ENCODE measurements around the gene MSI2.

DNA sequence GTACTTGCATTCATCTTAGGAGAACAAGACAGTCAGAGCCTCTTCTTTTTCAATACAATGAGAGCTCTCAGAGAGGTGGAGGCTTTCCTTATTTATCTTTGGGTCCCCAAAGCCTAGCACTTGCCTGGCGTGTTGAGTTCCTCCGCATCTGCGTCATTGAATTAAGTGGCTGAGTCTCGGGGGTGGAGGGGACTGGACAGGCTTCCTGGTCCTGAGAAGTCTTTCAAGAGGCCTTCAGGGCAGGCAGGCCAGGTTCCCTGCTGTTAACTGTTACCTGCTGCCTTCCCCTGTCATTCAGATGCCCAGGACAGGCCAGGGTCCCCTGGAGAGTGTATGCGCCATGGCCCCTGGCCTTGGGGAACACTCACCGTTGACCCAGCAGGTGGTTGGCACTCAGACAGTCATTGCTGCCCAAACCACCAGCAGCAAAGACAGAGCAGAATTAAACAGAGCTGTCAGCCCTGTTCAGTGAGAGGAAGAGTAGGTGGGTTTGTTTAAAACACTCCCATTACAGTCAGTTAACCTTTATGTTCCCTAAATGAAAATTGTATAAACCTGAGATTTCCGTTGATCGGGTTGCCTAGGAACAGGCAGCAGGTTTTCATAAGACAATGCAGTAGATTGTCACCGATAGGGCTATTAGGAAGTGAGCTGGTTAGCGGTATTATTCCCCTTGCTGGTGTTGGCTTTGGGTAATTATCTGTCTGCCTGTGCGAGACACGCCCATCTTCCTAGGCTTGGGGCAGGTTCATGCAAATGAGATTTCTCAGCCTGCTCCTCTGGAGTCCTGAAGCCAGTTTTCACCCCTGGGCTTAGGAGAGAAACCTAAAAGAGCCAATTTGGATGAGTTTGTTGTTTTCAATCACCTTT lies 356.1 kb downstream of the MSI2 start:
- TF ChIP-seq, protein P1, sequence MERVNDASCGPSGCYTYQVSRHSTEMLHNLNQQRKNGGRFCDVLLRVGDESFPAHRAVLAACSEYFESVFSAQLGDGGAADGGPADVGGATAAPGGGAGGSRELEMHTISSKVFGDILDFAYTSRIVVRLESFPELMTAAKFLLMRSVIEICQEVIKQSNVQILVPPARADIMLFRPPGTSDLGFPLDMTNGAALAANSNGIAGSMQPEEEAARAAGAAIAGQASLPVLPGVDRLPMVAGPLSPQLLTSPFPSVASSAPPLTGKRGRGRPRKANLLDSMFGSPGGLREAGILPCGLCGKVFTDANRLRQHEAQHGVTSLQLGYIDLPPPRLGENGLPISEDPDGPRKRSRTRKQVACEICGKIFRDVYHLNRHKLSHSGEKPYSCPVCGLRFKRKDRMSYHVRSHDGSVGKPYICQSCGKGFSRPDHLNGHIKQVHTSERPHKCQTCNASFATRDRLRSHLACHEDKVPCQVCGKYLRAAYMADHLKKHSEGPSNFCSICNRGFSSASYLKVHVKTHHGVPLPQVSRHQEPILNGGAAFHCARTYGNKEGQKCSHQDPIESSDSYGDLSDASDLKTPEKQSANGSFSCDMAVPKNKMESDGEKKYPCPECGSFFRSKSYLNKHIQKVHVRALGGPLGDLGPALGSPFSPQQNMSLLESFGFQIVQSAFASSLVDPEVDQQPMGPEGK (CRISPR knock-in tag; IDR thresholded peaks at IDR 0.05; ENCODE audit: borderline replicate concordance) = no peak
- TF ChIP-seq ZFP3 (CRISPR knock-in tag; IDR thresholded peaks at IDR 0.05) = no peak
- TF ChIP-seq RARB (CRISPR knock-in tag; IDR thresholded peaks at IDR 0.05) = no peak
- TF ChIP-seq ISL1 (CRISPR knock-in tag; IDR thresholded peaks at IDR 0.05) = no peak
- no peak for TF ChIP-seq ARNTL (CRISPR knock-in tag; IDR thresholded peaks at IDR 0.05; ENCODE audit: borderline replicate concordance, low read depth)
- no peak for TF ChIP-seq OSR1 (CRISPR knock-in tag; IDR thresholded peaks at IDR 0.05)
- no peak for TF ChIP-seq PPARA (CRISPR knock-in tag; IDR thresholded peaks at IDR 0.05; ENCODE audit: borderline replicate concordance)
- TF ChIP-seq ZC3H10 (CRISPR knock-in tag; IDR thresholded peaks at IDR 0.05) = no peak
- no peak for TF ChIP-seq ZFP30 (CRISPR knock-in tag; IDR thresholded peaks at IDR 0.05)
